ENCODE data around the gene DOLK. TPM values are rescaled to one million over a fixed set of nuclear protein-coding genes. Genes with fewer than 3 reads are reported as not detected.
A peak's percentile ranks its signal among the peaks of the same experiment; 100 is the strongest.

Gene DOLK
- total RNA-seq, 1 experiment from 2014 or later = 33.7 TPM

DNA sequence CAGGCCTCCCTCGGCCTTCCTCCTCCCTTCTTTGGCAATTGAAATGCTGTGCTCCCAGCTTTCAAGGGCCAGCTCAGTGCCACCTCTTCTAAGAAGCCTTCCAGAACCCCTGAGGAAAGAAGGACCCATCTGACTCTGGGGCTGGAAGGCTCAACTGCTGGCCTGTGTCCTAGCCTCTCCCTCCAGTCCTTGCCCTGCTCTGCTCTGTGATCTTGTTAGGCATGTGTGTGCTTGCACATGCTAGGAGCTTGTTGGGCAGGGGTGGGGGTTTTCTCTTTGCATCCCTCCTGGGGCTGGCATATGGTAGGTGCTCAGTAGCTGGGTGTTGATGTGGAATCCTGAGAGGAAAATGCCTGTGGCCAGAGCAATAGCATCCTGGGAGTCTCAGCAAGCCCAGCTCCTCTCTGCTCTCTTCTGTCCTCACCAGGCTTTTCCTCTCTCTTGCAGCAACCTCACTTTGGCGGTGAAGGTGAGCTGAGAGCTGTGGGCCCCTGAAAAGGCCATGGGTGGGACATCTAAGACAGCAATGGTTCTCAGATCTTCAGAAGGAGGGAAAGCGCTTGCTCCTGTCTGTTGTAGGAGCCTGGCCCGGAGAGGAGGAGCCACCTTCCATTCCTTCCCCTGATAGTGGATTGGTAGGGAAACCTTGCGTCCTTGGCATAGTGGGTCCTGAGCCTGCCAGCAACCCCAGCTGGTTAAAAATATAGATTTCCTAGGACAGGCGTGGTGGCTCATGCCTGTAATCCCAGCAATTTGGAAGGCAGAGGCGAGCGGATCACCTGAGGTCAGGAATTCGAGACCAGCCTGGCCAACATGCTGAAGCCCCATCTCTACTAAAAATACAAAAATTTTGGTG, 9.9 kb downstream of the DOLK start:
- DNase-seq (ENCODE audit: low spot score) = no peak
- in situ Hi-C loops (cut with HindIII; ENCODE audit: low sequenced_read_pairs) = no loop called here

DNA sequence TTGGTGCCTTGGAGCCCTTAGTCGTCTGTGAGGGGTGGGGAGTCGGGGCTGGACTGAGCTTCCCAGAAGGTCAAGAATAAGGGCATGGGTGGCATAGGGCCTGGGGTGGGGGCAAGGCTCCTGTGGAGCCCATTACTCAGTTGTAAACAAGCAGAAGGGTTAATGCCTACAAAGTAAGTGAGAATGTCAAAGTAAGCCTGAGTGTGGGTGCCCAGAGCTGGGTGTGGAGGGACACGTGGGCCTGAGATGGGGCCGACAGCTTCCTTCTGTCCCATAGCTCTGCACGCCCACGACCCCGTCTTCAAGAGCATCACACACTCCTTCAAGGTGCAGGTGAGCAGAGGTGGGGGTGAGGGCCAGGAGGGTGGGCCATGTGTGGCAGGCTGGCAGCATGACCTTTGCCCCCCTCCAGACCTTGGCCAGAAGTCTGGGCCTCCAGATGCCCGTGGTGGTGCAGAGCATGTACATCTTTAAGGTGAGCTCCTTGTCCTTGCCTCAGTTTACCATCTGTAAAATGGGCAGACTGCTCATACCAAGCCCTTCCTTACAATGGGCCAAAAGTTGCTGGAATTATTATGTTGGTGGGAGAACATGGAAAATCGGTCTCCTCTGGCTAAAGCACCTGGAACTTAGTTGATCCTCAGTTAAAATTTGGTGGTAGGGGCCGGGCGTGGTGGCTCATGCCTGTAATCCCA, 11.1 kb downstream of the DOLK start:
- DNase-seq (ENCODE audit: low spot score) = no peak
- in situ Hi-C loops (cut with HindIII; ENCODE audit: low sequenced_read_pairs) = no loop called here

DNA sequence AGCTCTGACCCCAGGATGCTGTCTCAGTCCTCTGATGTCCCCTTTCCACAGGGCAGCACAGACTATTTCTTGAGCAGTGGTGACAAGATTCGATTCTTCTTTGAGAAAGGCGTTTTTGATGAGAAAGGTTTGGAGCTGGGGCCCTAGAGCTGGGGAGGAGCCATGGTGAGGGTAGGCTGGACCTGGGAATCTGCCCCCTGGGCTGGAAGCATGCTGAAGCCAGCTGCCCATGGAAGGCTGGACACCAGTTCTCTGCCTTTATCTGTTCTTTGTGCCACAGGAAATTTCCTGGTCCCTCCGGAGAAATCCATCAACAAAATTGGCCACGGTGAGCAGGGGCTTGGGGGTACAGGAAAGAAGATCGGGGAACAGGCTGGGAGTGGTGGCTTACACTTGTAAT, 13.7 kb downstream of the DOLK start:
- in situ Hi-C loops (cut with HindIII; ENCODE audit: low sequenced_read_pairs) = no loop called here
- no peak for DNase-seq (ENCODE audit: low spot score)

DNA sequence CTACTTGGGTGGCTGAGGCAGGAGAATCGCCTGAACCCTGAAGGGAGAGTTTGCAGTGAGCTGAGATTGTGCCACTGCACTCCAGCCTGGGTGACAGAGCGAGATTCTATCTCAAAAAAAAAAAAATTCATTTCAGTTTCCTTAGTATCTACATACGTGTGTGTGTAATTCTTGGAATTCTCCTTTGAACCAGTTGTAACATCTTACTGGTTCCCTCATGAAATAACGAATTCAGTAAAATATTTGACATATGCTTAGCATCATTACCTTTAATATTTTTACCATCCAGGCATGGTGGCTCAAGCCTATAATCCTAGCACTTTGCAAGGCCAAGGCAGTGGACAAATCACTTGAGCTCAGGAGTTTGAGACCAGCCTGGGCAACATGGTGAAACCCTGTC, 17.8 kb downstream of the DOLK start:
- in situ Hi-C loops (cut with HindIII; ENCODE audit: low sequenced_read_pairs) = no loop called here
- no peak for DNase-seq (ENCODE audit: low spot score)

DNA sequence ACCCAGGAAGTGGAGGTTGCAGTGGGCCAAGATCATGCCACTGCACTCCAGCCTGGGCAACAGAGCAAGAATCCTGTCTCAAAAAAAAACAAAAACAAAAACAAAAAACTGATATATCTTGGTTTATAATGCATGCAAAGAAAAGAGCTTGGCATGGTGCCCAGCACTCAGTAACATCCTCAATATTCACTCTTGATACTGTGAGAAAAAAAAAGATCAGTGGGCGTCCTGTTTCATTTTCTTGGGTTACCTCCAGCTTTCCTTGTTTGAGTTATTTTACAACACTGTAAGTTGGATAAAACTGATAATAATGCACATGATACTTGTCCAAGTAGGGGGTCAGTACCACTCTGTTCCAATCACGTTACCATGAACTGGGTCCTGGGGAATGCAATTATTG, 18.8 kb downstream of the DOLK start:
- in situ Hi-C loops (cut with HindIII; ENCODE audit: low sequenced_read_pairs) = no loop called here
- no peak for DNase-seq (ENCODE audit: low spot score)

DNA sequence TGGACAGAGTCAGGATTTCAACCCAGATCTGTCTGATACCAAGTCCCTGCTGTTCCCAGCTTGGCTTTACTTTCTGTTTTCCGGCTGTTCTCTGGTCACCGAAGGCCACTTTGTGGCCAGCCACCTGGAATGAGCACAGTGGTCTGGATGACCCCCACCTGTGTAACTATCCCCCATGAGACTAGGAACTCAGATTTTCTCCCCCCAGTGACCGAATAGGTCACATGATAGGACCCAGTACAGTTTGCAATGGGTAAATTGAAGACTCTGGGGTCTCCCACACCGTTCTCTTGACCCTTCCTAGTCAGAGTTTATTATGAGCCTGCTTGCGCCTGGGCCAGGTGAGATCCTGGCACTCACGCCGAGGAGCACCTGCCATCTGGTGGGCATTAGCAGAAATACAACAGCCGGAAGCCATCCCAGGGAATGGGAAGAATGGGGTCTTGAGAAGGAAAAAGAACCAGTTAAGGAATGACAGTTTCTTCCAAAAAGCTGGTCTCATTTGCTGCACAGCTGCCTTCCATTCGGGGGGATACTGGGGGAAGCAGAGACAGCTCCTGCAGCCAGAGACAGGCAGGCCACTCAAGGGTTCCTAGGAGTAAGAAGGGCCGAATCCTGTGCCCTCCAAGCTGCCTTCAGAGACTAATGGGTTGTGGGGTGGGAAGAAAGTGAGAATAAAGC, 19.5 kb downstream of the DOLK start:
- peak; percentile 72 for DNase-seq (ENCODE audit: low spot score)
- in situ Hi-C loops (cut with HindIII; ENCODE audit: low sequenced_read_pairs) = no loop called here

DNA sequence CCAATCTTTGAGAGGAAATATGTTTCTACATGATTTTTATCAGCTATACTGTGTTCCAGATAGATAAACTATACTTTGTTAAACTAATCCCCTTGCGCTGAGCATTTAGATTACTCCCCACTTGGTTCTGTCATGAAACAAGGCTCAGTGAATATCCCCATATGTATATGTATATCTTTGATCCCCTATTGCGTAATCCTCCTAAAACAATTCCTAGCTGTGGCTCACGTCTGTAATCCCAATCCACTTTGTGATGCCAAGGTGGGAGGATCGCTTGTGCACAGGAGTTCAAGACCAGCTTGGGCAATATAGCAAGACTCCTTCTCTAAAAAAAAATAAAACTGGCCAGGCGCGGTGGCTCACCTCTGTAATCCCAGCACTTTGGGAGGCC, 23.9 kb downstream of the DOLK start:
- in situ Hi-C loops (cut with HindIII; ENCODE audit: low sequenced_read_pairs) = no loop called here
- no peak for DNase-seq (ENCODE audit: low spot score)

DNA sequence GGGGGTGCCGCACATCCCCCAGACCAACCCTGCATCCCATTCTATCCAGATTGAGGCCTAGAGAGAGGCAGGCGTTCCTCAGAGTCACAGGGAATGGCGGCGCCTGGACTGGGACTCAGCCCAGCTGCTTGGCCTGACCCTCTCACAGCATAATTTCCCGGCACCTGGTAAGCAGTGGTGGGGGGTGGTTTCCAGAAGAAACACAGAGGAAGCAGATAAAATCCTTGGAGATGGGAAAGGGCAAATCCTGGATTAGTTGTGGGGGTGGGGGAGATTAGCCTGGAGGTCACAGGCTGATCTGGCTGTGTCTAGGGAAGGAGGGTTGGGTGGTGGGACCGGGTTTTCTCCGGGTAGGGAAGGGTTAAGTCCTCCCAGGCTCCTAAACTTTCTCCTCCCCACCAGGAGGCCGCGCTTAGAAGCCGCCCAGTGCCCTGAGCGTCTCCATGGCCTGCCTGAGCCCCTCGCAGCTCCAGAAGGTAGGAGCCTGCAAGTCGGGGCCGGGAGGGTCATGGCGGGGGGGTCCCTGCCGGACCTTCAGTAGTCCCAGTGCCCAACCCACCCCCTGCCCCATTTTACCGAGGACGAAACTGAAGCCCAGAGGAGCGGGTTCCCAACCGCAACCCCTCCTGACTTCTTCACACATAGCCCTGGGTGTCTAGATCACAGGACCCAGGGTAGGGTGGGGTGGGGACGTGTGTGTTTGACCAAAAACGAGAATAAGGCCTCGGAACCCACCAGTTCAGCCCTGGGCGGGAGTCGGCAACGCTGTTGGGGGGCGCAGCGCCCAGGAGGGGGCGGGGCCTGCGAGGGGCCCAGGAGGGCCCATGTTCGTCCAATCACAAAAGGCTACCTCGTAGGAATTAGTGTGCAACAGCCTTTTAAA, 25.3 kb downstream of the DOLK start:
- in situ Hi-C loops (cut with HindIII; ENCODE audit: low sequenced_read_pairs) = no loop called here
- DNase-seq (ENCODE audit: low spot score) = peak; percentile 22

DNA sequence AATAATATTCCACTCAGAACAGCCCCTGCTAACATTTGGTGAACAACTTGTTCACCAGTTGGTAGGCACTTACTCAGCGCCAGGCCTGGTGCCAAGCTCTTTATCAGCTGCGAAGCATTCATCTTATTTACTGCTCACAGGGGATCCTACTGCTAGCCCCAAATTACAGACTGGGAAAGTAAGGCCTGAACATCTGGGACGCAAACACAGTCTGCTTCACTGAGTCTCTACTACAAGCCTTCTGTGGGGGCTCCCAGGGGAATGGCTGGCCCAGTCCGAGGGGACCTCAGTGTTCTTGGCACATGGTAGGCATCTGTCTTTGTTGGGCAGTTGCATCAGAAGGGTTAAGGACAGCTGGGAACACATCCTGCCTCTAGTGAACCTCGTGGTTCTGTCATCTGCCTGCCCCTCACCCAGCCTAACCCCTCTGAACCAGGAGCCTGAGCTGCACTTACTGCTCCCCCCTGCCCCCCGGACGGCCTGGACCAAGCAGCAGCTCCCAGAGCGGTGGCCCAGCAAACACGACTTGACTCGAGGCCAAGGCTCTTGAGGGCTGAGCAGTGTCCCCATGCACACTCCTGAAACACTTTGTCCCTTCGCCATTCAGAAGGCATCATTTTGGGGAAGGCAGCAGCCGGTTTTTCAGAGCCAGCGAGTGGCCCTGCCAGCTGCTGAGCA, 26.9 kb downstream of the DOLK start, which contains the start of gene PHYHD1:
TSS of gene PHYHD1 (plus strand) at position 602 of the 678 bp plus-strand sequence. CDS start 1,342 bp downstream, outside the sequence.
- peak; percentile 46 for DNase-seq (ENCODE audit: low spot score)
- in situ Hi-C loops (cut with HindIII; ENCODE audit: low sequenced_read_pairs) = no loop called here

DNA sequence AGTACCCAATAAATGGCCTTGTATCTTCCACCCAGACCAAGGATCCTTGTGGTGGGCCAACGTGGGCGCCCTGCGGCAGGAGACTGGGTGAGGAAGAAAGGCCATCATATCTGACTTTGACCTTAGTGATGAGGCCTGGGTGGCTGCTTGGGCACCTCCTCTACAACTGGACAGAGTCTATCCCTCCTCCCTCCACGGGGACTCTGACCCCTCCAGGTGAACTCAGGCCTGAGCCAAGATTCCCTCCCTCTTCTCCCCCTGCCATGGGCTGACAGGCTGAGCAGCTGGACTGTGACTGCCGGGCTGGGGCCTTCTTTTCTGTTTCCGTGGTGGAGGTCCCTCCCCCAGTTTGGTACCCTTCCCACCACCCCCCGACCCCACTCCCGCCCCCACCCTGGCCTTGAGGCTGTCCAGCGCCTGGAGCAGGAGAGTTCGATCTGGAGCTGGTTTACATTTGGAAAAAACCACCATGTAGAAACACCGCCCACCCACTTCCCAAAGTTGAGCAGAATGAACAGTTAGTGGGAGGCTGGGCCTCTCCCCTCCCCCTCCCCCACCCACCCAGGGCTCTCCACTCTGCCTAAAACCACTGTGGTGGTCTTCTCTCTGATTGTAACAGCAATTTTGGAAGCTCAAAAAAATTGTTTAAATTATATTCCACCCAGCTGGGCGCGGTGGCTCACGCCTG, 27.9 kb downstream of the DOLK start:
- in situ Hi-C loops (cut with HindIII; ENCODE audit: low sequenced_read_pairs) = no loop called here

DNA sequence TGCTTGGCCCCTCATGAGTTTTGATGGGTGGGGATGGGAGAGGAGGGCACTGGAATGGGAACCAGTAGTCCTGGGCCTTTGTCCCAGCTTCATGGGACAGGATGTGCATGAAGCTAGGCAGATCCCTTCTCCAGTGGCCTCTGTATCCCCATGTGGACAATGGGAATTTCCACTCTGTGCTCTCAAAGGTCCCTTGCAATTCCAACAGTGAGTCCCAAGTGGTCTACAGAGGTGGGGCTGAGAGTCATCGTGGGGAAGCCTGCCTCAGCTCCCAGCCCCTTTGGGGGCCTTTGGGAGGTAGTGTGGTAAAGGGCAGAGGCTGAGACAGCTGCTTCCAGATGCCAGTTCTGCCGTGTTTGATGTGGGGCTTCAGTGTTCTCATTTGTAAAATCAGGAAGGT, 28.5 kb downstream of the DOLK start:
- in situ Hi-C loops (cut with HindIII; ENCODE audit: low sequenced_read_pairs) = no loop called here
- no peak for DNase-seq (ENCODE audit: low spot score)

More for the DNA sequence above, 27.9 kb downstream of the DOLK start:
- no peak for DNase-seq (ENCODE audit: low spot score)

DNA sequence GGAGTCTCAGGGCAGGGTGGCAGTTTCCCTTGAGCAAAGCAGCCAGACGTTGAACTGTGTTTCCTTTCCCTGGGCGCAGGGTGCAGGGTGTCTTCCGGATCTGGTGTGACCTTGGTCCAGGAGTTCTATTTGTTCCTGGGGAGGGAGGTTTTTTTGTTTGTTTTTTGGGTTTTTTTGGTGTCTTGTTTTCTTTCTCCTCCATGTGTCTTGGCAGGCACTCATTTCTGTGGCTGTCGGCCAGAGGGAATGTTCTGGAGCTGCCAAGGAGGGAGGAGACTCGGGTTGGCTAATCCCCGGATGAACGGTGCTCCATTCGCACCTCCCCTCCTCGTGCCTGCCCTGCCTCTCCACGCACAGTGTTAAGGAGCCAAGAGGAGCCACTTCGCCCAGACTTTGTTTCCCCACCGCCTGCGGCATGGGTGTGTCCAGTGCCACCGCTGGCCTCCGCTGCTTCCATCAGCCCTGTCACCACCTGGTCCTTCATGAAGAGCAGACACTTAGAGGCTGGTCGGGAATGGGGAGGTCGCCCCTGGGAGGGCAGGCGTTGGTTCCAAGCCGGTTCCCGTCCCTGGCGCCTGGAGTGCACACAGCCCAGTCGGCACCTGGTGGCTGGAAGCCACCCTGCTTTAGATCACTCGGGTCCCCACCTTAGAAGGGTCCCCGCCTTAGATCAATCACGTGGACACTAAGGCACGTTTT, 30.1 kb downstream of the DOLK start:
- DNase-seq (ENCODE audit: low spot score) = peak; percentile 80
- in situ Hi-C loops (cut with HindIII; ENCODE audit: low sequenced_read_pairs) = no loop called here

DNA sequence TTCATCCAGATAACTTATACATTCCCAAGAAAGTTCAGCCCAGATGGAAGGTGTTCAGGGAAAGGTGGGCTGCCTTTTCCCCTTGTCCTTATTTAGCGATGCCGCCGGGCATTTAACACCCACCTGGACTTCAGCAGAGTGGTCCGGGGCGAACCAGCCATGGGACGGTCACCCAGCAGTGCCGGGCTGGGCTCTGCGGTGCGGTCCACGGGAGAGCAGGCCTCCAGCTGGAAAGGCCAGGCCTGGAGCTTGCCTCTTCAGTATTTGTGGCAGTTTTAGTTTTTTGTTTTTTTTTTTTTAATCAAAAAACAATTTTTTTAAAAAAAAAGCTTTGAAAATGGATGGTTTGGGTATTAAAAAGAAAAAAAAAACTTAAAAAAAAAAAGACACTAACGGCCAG, 30.7 kb downstream of the DOLK start:
- DNase-seq (ENCODE audit: low spot score) = no peak
- in situ Hi-C loops (cut with HindIII; ENCODE audit: low sequenced_read_pairs) = no loop called here

DNA sequence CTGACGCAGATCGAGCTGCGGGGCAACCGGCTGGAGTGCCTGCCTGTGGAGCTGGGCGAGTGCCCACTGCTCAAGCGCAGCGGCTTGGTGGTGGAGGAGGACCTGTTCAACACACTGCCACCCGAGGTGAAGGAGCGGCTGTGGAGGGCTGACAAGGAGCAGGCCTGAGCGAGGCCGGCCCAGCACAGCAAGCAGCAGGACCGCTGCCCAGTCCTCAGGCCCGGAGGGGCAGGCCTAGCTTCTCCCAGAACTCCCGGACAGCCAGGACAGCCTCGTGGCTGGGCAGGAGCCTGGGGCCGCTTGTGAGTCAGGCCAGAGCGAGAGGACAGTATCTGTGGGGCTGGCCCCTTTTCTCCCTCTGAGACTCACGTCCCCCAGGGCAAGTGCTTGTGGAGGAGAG, 31.2 kb downstream of the DOLK start:
- DNase-seq (ENCODE audit: low spot score) = peak; percentile 74
- in situ Hi-C loops (cut with HindIII; ENCODE audit: low sequenced_read_pairs) = no loop called here

DNA sequence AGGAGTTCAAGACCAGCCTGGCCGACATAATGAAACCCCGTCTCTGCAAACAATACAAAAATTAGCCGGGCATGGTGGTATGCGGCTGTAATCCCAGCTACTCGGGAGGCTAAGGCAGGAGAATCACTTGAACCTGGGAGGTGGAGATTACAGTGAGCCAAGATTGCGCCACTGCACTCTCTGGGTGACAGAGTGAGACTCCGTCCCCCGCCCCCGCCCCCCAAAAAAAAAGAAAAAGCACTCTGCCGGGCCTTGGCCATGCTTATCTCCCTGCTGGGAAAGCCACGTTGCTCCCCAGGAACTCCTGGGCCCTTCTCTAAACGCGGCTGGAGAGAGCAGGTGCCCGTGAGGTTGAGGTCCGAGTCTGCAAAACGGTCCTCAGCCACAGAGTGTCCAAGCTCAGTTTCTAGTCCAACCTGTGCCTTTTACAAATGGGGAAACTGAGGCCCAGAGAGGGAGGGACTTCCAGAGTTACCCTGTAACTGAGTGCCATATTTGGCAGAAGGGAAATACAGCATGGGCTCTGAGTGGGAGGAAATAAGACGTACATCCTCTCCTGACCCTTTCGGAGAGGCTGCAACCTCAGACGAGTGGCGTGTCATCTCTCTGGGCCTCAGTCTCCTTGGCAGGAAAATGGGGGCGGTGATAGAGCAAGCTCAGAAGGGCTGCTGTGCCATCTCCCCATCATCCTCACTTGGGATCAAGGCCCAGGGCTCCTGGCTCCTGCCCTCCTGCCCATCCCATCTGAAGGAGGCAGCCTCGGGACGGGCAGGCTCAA, 33.2 kb downstream of the DOLK start:
- DNase-seq (ENCODE audit: low spot score) = no peak
- in situ Hi-C loops (cut with HindIII; ENCODE audit: low sequenced_read_pairs) = no loop called here

DNA sequence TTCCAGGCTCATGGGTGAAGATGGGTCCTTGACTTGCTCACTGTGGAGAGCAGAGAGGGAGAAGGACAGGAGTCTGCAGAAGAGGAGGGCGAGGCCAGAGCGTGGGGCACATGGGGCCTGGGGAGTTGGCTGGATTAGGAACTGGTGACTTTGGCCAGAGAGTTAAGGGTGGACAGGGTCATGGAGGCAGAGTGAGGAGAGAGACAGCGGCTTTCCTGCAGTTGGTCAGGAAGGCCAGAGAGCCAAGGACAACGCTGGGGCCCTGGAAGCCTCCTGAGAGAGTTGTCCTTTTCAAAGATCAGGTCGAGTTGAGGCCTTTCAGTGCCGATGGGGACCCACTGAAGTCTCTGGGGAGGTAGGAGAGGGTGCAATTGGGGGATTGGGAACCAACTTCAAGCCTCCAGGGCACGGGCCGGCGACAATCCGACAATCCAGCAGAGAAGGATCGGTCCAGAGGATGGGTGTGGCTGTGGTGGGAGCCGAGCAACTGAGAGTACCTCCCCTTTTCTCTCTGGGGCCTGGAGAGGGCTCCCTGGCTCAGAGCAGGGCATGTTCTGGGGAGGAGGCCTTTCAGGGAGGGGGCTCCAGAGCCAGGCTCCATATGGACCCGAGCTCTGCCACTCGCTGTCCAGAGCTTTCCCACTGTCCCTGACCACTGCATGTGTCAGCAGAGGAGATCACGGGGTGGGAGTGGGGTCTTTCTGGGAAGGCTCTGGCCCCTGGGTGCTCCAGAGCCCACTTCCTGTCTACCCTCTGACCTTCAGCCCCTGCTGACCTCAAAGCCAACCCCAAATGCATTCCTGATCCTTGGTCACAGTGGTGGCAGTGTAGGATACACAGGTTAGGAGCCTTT, 34.1 kb downstream of the DOLK start:
- no peak for DNase-seq (ENCODE audit: low spot score)
- in situ Hi-C loops (cut with HindIII; ENCODE audit: low sequenced_read_pairs) = no loop called here
